HG02763 (cell line): Measurements from ENCODE around the gene PIGO.

Experiments used
- ATAC-seq: cut with Tn5 transposase; IDR thresholded peaks from one replicate; pipeline ENCODE4 v1.9.1; 2021; ENCODE audit warnings: mild to moderate bottlenecking, moderate library complexity; ENCODE audit not compliant: unreplicated experiment

PIGO gene

GRCh38 chr9:35107297-35108290 is 11.2 kb upstream of the PIGO start:
- ATAC-seq: no peak

GRCh38 chr9:35106343-35106730 is 9.9 kb upstream of the PIGO start:
- no peak for ATAC-seq

GRCh38 chr9:35105571-35106342 is 9.4 kb upstream of the PIGO start:
- ATAC-seq: no peak

GRCh38 chr9:35105126-35105525 is 8.7 kb upstream of the PIGO start:
- ATAC-seq: no peak

- no peak for ATAC-seq
These were observed 8.2 kb upstream of the PIGO start for GRCh38 chr9:35104586-35104985.

GRCh38 chr9:35103660-35104191 is 7.3 kb upstream of the PIGO start:
- no peak for ATAC-seq

GRCh38 chr9:35102769-35103659 is 6.6 kb upstream of the PIGO start, which contains the start of gene STOML2:
TSS of gene STOML2 (minus strand) at chr9:35103131. CDS start at chr9:35103094, 37 bp downstream.
- peak; percentile 90 for ATAC-seq

- ATAC-seq: no peak
These were observed 6.0 kb upstream of the PIGO start for GRCh38 chr9:35102465-35102768.

GRCh38 chr9:35097573-35097972 is 1.2 kb upstream of the PIGO start:
- ATAC-seq: no peak

GRCh38 chr9:35091536-35091935 is 4.9 kb downstream of the PIGO start:
- no peak for ATAC-seq

- ATAC-seq: no peak
These were observed 7.0 kb downstream of the PIGO start for GRCh38 chr9:35089434-35089833.

- ATAC-seq: no peak
These were observed 11.3 kb downstream of the PIGO start for GRCh38 chr9:35085078-35085477.

GRCh38 chr9:35079426-35080341 is 16.7 kb downstream of the PIGO start, which contains the start of gene FANCG:
TSS of gene FANCG (minus strand) at chr9:35079942. CDS start at chr9:35079524, 418 bp downstream.
- peak; percentile 85 for ATAC-seq

- no peak for ATAC-seq
These were observed 17.4 kb downstream of the PIGO start for GRCh38 chr9:35079041-35079425.

- ATAC-seq: no peak
These were observed 18.3 kb downstream of the PIGO start for GRCh38 chr9:35078066-35078465.

GRCh38 chr9:35076848-35077247 is 19.5 kb downstream of the PIGO start:
- ATAC-seq: no peak

- no peak for ATAC-seq
These were observed 21.0 kb downstream of the PIGO start for GRCh38 chr9:35075358-35075757.

GRCh38 chr9:35074791-35075190 is 21.6 kb downstream of the PIGO start:
- ATAC-seq: no peak

- ATAC-seq: no peak
These were observed 22.2 kb downstream of the PIGO start for GRCh38 chr9:35074141-35074540.

GRCh38 chr9:35073279-35073612 is 23.1 kb downstream of the PIGO start:
- no peak for ATAC-seq
